GM19099 (cell line): ENCODE data around the gene HBE1.

Experiments used
- POLR2A ChIP-seq: IDR thresholded peaks from 3 replicates; pipeline ENCODE4 v1.6.1; 2011; ENCODE audit warnings: low read depth; ENCODE audit not compliant: insufficient read length; ENCODE audit errors: extremely low read depth

Gene HBE1

GRCh38 chr11:5229356-5229755 lies 40.4 kb downstream of the HBE1 start:
- TF ChIP-seq POLR2A: no peak

DNA sequence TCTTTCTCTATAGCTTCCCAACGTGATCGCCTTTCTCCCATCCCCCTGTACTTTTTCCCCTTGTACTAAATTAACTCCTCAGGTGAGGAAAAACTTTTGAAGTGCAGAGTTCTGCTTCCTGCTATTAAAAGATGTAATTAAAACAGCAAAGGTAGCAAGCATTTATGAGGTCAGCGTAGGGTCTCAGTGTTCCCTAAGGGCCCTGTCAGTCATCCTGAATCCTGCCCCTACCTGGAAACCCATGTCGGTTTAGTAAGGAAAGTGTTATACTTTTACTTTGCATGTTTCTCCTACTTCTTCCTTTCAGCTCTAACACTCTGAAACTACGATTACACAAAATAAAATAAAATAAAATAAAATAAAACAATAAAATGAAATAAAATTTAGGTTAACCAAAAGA lies 41.6 kb downstream of the HBE1 start:
- TF ChIP-seq POLR2A: no peak

GRCh38 chr11:5227681-5228080 lies 42.1 kb downstream of the HBE1 start:
- no peak for TF ChIP-seq POLR2A

DNA sequence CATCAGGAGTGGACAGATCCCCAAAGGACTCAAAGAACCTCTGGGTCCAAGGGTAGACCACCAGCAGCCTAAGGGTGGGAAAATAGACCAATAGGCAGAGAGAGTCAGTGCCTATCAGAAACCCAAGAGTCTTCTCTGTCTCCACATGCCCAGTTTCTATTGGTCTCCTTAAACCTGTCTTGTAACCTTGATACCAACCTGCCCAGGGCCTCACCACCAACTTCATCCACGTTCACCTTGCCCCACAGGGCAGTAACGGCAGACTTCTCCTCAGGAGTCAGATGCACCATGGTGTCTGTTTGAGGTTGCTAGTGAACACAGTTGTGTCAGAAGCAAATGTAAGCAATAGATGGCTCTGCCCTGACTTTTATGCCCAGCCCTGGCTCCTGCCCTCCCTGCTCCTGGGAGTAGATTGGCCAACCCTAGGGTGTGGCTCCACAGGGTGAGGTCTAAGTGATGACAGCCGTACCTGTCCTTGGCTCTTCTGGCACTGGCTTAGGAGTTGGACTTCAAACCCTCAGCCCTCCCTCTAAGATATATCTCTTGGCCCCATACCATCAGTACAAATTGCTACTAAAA lies 42.9 kb downstream of the HBE1 start, which contains the start of gene HBB:
TSS of gene HBB (minus strand) at position 340 of the 579 bp plus-strand sequence. CDS start at position 290, 50 bp downstream.
- no peak for TF ChIP-seq POLR2A

GRCh38 chr11:5225480-5225871 lies 44.3 kb downstream of the HBE1 start:
- TF ChIP-seq POLR2A: no peak

DNA sequence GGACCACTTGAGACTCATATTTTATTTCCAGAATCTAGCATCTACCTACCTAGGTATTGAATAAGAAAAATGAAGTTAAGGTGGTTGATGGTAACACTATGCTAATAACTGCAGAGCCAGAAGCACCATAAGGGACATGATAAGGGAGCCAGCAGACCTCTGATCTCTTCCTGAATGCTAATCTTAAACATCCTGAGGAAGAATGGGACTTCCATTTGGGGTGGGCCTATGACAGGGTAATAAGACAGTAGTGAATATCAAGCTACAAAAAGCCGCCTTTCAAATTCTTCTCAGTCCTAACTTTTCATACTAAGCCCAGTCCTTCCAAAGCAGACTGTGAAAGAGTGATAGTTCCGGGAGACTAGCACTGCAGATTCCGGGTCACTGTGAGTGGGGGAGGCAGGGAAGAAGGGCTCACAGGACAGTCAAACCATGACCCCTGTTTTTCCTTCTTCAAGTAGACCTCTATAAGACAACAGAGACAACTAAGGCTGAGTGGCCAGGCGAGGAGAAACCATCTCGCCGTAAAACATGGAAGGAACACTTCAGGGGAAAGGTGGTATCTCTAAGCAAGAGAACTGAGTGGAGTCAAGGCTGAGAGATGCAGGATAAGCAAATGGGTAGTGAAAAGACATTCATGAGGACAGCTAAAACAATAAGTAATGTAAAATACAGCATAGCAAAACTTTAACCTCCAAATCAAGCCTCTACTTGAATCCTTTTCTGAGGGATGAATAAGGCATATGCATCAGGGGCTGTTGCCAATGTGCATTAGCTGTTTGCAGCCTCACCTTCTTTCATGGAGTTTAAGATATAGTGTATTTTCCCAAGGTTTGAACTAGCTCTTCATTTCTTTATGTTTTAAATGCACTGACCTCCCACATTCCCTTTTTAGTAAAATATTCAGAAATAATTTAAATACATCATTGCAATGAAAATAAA lies 44.9 kb downstream of the HBE1 start:
- no peak for TF ChIP-seq POLR2A

DNA sequence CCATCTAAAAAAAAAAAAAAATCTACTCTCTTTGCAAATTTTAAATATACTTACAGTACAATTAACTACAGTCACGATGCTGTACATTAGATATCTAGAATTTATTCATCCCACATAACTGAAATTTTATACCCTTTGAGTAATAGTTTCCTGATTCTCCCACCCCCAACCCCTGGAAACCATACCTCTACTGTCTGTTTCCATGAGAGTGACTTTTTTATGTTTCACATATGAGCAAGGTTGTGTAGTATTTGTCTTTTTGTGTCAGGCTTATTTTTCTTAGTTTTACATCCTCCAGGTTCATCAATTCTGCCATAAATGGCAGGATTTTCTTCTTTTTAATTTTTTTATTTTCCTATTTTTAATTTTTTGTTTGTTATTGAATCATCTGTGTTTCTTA lies 46.1 kb downstream of the HBE1 start:
- no peak for TF ChIP-seq POLR2A

- no peak for TF ChIP-seq POLR2A
Measured at GRCh38 chr11:5223146-5223545, 46.6 kb downstream of the HBE1 start.
